DND-41 (cell line): ENCODE results near the gene PTPN4.

Source experiments
- ATAC-seq: fragments of 200-7000 bp; cut with Tn5 transposase; 3 replicates; pipeline ENCODE4 v1.9.1; 2021; ENCODE audit warnings: low read depth; ENCODE audit not compliant: insufficient read depth
- DNase-seq: peaks from one replicate; pipeline ENCODE4 v3.0.0-alpha.2; 2020
- H2AFZ ChIP-seq: 2 replicates; pipeline ENCODE4 v1.6.0; 2012; ENCODE audit warnings: low read depth, low read length
- H3K27ac ChIP-seq: 2 replicates; pipeline ENCODE4 v1.5.1; 2012; ENCODE audit warnings: low read length, inconsistent platforms
- H3K27me3 ChIP-seq: fragments of 200-600 bp; sonication (generic); 2 replicates; pipeline ENCODE4 v1.6.0; 2012; ENCODE audit warnings: low read length, mild to moderate bottlenecking, inconsistent platforms; ENCODE audit not compliant: insufficient read depth, poor library complexity
- H3K36me3 ChIP-seq: 2 replicates; pipeline ENCODE4 v1.5.1; 2012; ENCODE audit warnings: low read length, inconsistent platforms; ENCODE audit not compliant: insufficient read depth
- H3K4me1 ChIP-seq: 2 replicates; pipeline ENCODE4 v1.5.1; 2012; ENCODE audit warnings: mild to moderate bottlenecking, low read length; ENCODE audit not compliant: insufficient read depth
- H3K4me2 ChIP-seq: 2 replicates; pipeline ENCODE4 v1.6.0; 2012; ENCODE audit warnings: mild to moderate bottlenecking, moderate library complexity, low read length, inconsistent platforms; ENCODE audit not compliant: insufficient read depth
- H3K4me3 ChIP-seq, 2 experiments: fragments of 200-600 bp in 1 of 2; shearing (Covaris generic) in 1 of 2; 2 replicates each; pipeline ENCODE4 v1.5.1; 2012 to 2016; ENCODE audit warnings: inconsistent platforms in 2 of 2, low read length in 2 of 2, mild to moderate bottlenecking in 2 of 2, low read depth in 1 of 2, moderate library complexity in 1 of 2
- H3K79me2 ChIP-seq: 2 replicates; pipeline ENCODE4 v1.6.0; 2012; ENCODE audit warnings: low read length, inconsistent platforms; ENCODE audit not compliant: insufficient read depth
- H3K9ac ChIP-seq: 2 replicates; pipeline ENCODE4 v1.6.0; 2012; ENCODE audit warnings: low read depth, mild to moderate bottlenecking, inconsistent platforms, low read length, moderate library complexity
- H3K9me3 ChIP-seq: 2 replicates; pipeline ENCODE4 v1.5.1; 2012; ENCODE audit warnings: low read length, moderate library complexity, mild to moderate bottlenecking, inconsistent platforms; ENCODE audit not compliant: insufficient read depth, severe bottlenecking
- H4K20me1 ChIP-seq: 2 replicates; pipeline ENCODE4 v1.6.0; 2012; ENCODE audit warnings: low read length; ENCODE audit not compliant: insufficient read depth
- EZH2 ChIP-seq: IDR thresholded peaks from 3 replicates; pipeline ENCODE4 v1.6.1; 2012; ENCODE audit warnings: borderline replicate concordance, low read depth, mild to moderate bottlenecking, moderate library complexity, low read length, inconsistent platforms; ENCODE audit not compliant: severe bottlenecking
- TF ChIP-seq, protein P1 (sequence below): IDR thresholded peaks from 2 replicates; pipeline ENCODE4 v1.5.1; 2012; ENCODE audit warnings: borderline replicate concordance, low read length, moderate library complexity, mild to moderate bottlenecking; ENCODE audit not compliant: poor library complexity, severe bottlenecking; ENCODE audit errors: extremely low read depth

The PTPN4 gene

GRCh38 chr2:119712571-119712970 lies 47.2 kb upstream of the PTPN4 start:
- no peaks in the 10 kb centered on the region for H3K27me3 ChIP-seq
- H3K36me3 ChIP-seq = no peaks in the 10 kb centered on the region
- H3K9me3 ChIP-seq = no peaks in the 10 kb centered on the region
- H3K4me3 ChIP-seq = no peak overlapping the region
- no peak overlapping the region for H3K9ac ChIP-seq
- H3K4me2 ChIP-seq = no peak overlapping the region
- TF ChIP-seq EZH2 = no peak
- TF ChIP-seq, protein P1, sequence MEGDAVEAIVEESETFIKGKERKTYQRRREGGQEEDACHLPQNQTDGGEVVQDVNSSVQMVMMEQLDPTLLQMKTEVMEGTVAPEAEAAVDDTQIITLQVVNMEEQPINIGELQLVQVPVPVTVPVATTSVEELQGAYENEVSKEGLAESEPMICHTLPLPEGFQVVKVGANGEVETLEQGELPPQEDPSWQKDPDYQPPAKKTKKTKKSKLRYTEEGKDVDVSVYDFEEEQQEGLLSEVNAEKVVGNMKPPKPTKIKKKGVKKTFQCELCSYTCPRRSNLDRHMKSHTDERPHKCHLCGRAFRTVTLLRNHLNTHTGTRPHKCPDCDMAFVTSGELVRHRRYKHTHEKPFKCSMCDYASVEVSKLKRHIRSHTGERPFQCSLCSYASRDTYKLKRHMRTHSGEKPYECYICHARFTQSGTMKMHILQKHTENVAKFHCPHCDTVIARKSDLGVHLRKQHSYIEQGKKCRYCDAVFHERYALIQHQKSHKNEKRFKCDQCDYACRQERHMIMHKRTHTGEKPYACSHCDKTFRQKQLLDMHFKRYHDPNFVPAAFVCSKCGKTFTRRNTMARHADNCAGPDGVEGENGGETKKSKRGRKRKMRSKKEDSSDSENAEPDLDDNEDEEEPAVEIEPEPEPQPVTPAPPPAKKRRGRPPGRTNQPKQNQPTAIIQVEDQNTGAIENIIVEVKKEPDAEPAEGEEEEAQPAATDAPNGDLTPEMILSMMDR = no peak
- no peak overlapping the region for H3K27ac ChIP-seq
- ATAC-seq (no peak), DNase-seq (no peak)
- no peaks in the 10 kb centered on the region for H3K79me2 ChIP-seq
- H3K4me1 ChIP-seq = no peaks in the 10 kb centered on the region
- no peak overlapping the region for H2AFZ ChIP-seq
- H4K20me1 ChIP-seq = no peaks in the 10 kb centered on the region

GRCh38 chr2:119713819-119714490 lies 45.8 kb upstream of the PTPN4 start:
- H3K9ac ChIP-seq = no peak overlapping the region
- DNase-seq (no peak), ATAC-seq (no peak)
- no peaks in the 10 kb centered on the region for H3K4me1 ChIP-seq
- H4K20me1 ChIP-seq = no peaks in the 10 kb centered on the region
- H3K4me2 ChIP-seq = no peak overlapping the region
- H3K9me3 ChIP-seq = no peaks in the 10 kb centered on the region
- TF ChIP-seq, protein P1 = no peak
- H3K4me3 ChIP-seq = no peak overlapping the region
- H3K36me3 ChIP-seq = no peaks in the 10 kb centered on the region
- no peaks in the 10 kb centered on the region for H3K79me2 ChIP-seq
- no peak overlapping the region for H2AFZ ChIP-seq
- H3K27ac ChIP-seq = no peak overlapping the region
- H3K27me3 ChIP-seq = no peaks in the 10 kb centered on the region

DNA sequence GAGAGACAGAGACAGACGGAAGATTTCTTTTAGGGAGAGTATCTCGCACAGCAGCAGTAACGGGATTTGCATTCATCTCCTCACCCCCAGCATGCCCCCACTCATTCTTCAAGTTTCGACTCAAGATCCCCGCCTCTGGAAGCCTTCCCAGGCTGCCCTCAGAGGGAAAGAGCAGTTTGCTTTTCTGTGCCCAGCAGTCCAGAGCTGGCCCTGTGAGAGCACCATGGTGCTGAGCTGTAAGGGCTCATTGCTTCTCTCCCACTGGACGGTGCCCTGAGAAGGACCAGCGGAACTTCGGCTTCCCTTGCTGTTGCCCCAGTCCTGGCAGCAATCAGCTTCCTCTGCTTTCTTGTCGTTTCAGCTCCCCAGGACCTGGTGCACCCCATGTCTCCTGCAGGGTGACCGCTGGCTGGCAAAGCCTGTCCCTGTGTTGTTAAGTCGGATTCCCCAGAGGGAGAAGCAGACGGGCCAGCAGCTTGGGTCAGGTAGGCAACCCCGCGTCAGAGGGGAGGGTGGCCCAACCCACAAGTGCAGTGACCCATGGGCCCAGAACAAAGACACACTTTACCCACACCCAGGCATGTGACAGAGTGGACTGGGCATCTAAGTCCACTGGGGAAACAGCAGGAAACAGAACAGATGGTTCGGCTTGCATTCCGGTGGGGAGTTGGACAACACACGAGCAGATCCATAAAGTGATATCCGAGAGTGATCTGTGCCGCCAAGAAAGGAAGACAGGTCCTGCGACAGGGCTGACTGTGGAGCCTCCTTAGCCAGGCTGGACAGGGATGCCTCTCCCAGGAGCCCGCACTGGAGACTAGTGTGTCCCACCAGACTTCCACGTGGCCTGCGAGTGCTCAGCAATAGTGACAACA lies 44.1 kb upstream of the PTPN4 start:
- TF ChIP-seq, protein P1 = no peak
- TF ChIP-seq EZH2 = no peak
- no peak overlapping the region for H3K4me2 ChIP-seq
- no peak overlapping the region for H3K4me3 ChIP-seq
- no peaks in the 10 kb centered on the region for H3K9me3 ChIP-seq
- ATAC-seq = no peak
- no peak overlapping the region for H3K27ac ChIP-seq
- H3K9ac ChIP-seq = no peak overlapping the region
- H3K79me2 ChIP-seq = no peaks in the 10 kb centered on the region
- H2AFZ ChIP-seq = no peak overlapping the region
- H3K36me3 ChIP-seq = no peaks in the 10 kb centered on the region
- no peaks in the 10 kb centered on the region for H4K20me1 ChIP-seq
- no peaks in the 10 kb centered on the region for H3K4me1 ChIP-seq
- no peak for DNase-seq
- no peaks in the 10 kb centered on the region for H3K27me3 ChIP-seq
